A549 (cell line): ENCODE measurements around the gene DNAH5. TPM values are rescaled to one million over a fixed set of nuclear protein-coding genes. Genes with fewer than 3 reads are reported as not detected.

ENCODE experiments used
- ATAC-seq, 2 experiments: fragments of 200-7000 bp in 1 of 2; fragments of >200 bp in 1 of 2; cut with Nextera tagmentation in 1 of 2; cut with Tn5 transposase in 1 of 2; 3 replicates each; pipeline versions ENCODE4 v1.8.0 to v1.9.1; 2018 to 2020; ENCODE audit warnings: mild to moderate bottlenecking in 1 of 2, moderate library complexity in 1 of 2
- CTCF ChIA-PET: fragments of 300-600 bp; sonication (Branson Sonifier 250); formaldehyde crosslinking; extraction: SDS; loops from one replicate; lab custom pipeline; 2021; ENCODE audit warnings: antibody characterized with exemption, inconsistent platforms; lab: Yijun Ruan, JAX
- POLR2A ChIA-PET: fragments of 350-600 bp; formaldehyde crosslinking; extraction: SDS; loops from one replicate; lab custom pipeline; 2021; ENCODE audit warnings: antibody characterized with exemption, inconsistent platforms; lab: Yijun Ruan, JAX
- DNase-seq, 2 experiments: peaks; one replicate each; pipeline versions ENCODE4 v3.0.0 to v3.0.0-alpha.2; 2011 to 2016; ENCODE audit warnings: low read depth in 1 of 2, low spot score in 1 of 2
- FAIRE-seq: peaks from 2 replicates; lab custom pipeline; 2011; peaks lifted over from hg19 to GRCh38; lab: Jason Lieb, UNC
- H3K27ac ChIP-seq, 2 experiments: fragments of >200 bp; sonication (Bioruptor Twin); formaldehyde crosslinking; 3 replicates each; pipeline ENCODE4 v1.5.1; 2016 to 2017
- H3K4me1 ChIP-seq: fragments of >200 bp; sonication (Bioruptor Twin); formaldehyde crosslinking; 3 replicates; pipeline ENCODE4 v1.6.1; 2016
- H3K4me2 ChIP-seq: fragments of >200 bp; sonication (Bioruptor Twin); formaldehyde crosslinking; 3 replicates; pipeline ENCODE4 v1.6.1; 2016
- H3K4me3 ChIP-seq: fragments of >200 bp; sonication (Bioruptor Twin); formaldehyde crosslinking; 3 replicates; pipeline ENCODE4 v1.5.1; 2016
- H3K9me3 ChIP-seq: fragments of >200 bp; sonication (Bioruptor Twin); formaldehyde crosslinking; 3 replicates; pipeline ENCODE4 v1.6.1; 2016
- BHLHE40 ChIP-seq: IDR thresholded peaks from 2 replicates; pipeline ENCODE4 v1.6.1; 2012; ENCODE audit warnings: low read depth, low read length, inconsistent platforms
- CBX2 ChIP-seq: fragments of 200-600 bp; sonication (generic); IDR thresholded peaks from 2 replicates; pipeline ENCODE4 v1.6.1; 2016; ENCODE audit warnings: low read depth, mild to moderate bottlenecking, borderline replicate concordance
- CBX8 ChIP-seq: fragments of 200-600 bp; sonication (generic); IDR thresholded peaks from 2 replicates; pipeline ENCODE4 v1.6.1; 2016
- CHD2 ChIP-seq: fragments of 150-350 bp; IDR thresholded peaks from 2 replicates; pipeline ENCODE4 v1.6.1; 2014; ENCODE audit warnings: low read length; ENCODE audit not compliant: partially characterized antibody
- CHD4 ChIP-seq: fragments of 200-600 bp; sonication (generic); IDR thresholded peaks from 2 replicates; pipeline ENCODE4 v1.6.1; 2016; ENCODE audit warnings: antibody characterized with exemption, mild to moderate bottlenecking, borderline replicate concordance
- EHF ChIP-seq: fragments of 250-450 bp; sonication (Bioruptor Pico); IDR thresholded peaks from 2 replicates; pipeline ENCODE4 v1.5.0; 2020; ENCODE audit warnings: mild to moderate bottlenecking
- FOXS1 ChIP-seq: fragments of 250-450 bp; sonication (Bioruptor Pico); IDR thresholded peaks from 2 replicates; pipeline ENCODE4 v1.5.0; 2020; ENCODE audit warnings: mild to moderate bottlenecking, moderate library complexity
- HDAC2 ChIP-seq: fragments of 200-600 bp; sonication (generic); IDR thresholded peaks from 2 replicates; pipeline ENCODE4 v1.6.1; 2016
- JUNB ChIP-seq: fragments of >200 bp; sonication (Bioruptor Twin); formaldehyde crosslinking; IDR thresholded peaks from 2 replicates; pipeline ENCODE4 v1.6.1; 2016
- KDM5A ChIP-seq: fragments of 200-600 bp; sonication (generic); IDR thresholded peaks from 2 replicates; pipeline ENCODE4 v1.6.1; 2016; ENCODE audit warnings: antibody characterized with exemption, mild to moderate bottlenecking
- MAFK ChIP-seq: fragments of 450-650 bp; IDR thresholded peaks from 2 replicates; pipeline ENCODE4 v1.6.1; 2014; ENCODE audit not compliant: partially characterized antibody
- MYC ChIP-seq: IDR thresholded peaks from 2 replicates; pipeline ENCODE4 v1.6.1; 2012; ENCODE audit warnings: mild to moderate bottlenecking, inconsistent platforms, low read length, improper control_type of control experiment, borderline replicate concordance
- POLR2AphosphoS2 ChIP-seq: conservative IDR thresholded peaks from 2 replicates; pipeline ENCODE4 v1.6.1; 2012; ENCODE audit warnings: low read length, improper control_type of control experiment, inconsistent platforms
- RAD21 ChIP-seq, 2 experiments: fragments of >200 bp in 1 of 2; sonication (Bioruptor Twin) in 1 of 2; formaldehyde crosslinking in 1 of 2; IDR thresholded peaks in 1 of 2; conservative IDR thresholded peaks in 1 of 2; 2 replicates in 1 of 2; 3 replicates in 1 of 2; pipeline ENCODE4 v1.6.1; 2012 to 2018; ENCODE audit warnings: inconsistent platforms in 1 of 2
- RARB ChIP-seq: fragments of 250-450 bp; sonication (Bioruptor Pico); IDR thresholded peaks from 2 replicates; pipeline ENCODE4 v1.8.0; 2021; ENCODE audit warnings: mild to moderate bottlenecking, moderate library complexity
- RCOR1 ChIP-seq: fragments of 150-350 bp; IDR thresholded peaks from 2 replicates; pipeline ENCODE4 v1.6.1; 2014; ENCODE audit warnings: antibody characterized with exemption, low read length, low read depth
- RFX5 ChIP-seq: fragments of 450-650 bp; IDR thresholded peaks from 2 replicates; pipeline ENCODE4 v1.7.1; 2014; ENCODE audit warnings: antibody characterized with exemption, mild to moderate bottlenecking, moderate library complexity
- SMC3 ChIP-seq: fragments of >200 bp; sonication (Bioruptor Twin); formaldehyde crosslinking; IDR thresholded peaks from 3 replicates; pipeline ENCODE4 v1.6.1; 2018; ENCODE audit warnings: inconsistent platforms
- SREBF2 ChIP-seq: fragments of 450-650 bp; IDR thresholded peaks from 2 replicates; pipeline ENCODE4 v1.6.1; 2014; ENCODE audit warnings: mild to moderate bottlenecking, moderate library complexity
- WGBS: methylation state at CpG from one replicate; pipeline ENCODE4 v1.1.6; 2017; ENCODE audit errors: missing lambda C conversion rate; 5-methylcytosine and 5-hydroxymethylcytosine counted together
- polyA plus RNA-seq, 4 experiments: library from polyadenylated mRNA; depleted of rRNA in 3 of 4; stranded (reverse); fragments of >200 nt; fragmentation: RNase III in 1 of 4; extraction: RNeasy Plus Mini Kit Qiagen cat#74134 plus additional on column Dnase treatment in 1 of 4; gene quantifications; 2 replicates in 3 of 4; 3 replicates in 1 of 4; pipeline ENCODE4 v1.2.3, GENCODE V29; 2011 to 2017
- TF ChIP-seq, protein P1 (sequence below): IDR thresholded peaks from 2 replicates; pipeline ENCODE4 v1.6.1; 2012
- TF ChIP-seq, protein P2 (sequence below): fragments of >200 bp; sonication (Bioruptor Twin); formaldehyde crosslinking; IDR thresholded peaks from 3 replicates; pipeline ENCODE4 v1.5.1; 2016
- TF ChIP-seq, protein P3 (sequence below): fragments of 200-600 bp; sonication (generic); IDR thresholded peaks from 2 replicates; pipeline ENCODE4 v1.6.1; 2016; ENCODE audit warnings: antibody characterized with exemption, mild to moderate bottlenecking, moderate library complexity
- TF ChIP-seq, protein P4 (sequence below): fragments of 150-350 bp; IDR thresholded peaks from 2 replicates; pipeline ENCODE4 v1.6.1; 2014; ENCODE audit warnings: low read depth, mild to moderate bottlenecking, low read length

DNAH5 gene
- polyA plus RNA-seq, 2 of the 4 experiments (the other 2 are of a cell fraction): 0.15 to 1.0 TPM

DNA sequence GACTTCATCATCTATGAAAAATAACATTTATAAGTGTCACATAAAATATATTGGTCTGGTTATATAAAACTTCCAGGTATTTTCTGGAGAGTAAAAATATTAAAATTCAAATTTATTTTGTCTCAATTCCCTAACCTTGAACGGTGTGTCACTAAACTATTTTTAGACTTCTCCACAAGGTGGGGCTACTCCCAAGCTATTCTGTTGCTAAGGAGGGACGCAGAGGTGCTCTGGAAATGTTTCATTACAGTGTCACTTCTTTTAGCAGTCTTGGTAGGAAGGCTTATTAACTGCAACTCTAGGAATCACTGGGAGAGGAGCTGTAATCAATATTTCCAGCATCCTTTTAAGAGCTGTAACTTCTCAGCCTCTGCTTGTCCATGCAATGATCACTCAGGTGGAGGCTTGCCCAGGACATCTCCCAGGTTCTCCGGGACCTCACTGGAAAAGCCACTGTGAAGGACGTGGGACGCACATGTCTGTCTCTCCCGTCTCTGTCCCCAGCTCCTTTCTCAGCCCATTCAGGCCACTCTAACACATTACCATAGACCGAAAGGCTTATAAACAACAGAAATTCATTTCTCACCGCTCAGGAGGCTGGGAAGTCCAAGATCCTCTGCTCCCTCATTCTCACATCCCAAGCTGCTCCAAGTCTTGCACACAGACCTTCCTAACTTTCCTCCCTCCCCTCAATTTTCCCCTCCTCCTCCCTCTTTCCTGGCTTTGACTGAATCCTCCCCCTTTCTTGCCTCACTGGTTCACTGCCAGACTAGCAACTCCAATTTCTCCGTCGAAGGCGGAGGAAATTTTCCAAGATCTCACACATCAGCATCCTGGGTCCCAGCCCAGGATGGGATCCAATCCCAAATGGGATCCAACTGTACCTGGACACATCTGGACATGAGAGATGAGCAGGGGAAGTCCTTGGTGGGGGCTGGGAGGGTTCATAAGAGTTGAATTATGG, 32.7 kb upstream of the DNAH5 start:
- ATAC-seq: peak; percentile 87 to 96
- WGBS: 69% methylated on average over 11 of the region's 11 CpGs
- CTCF ChIA-PET: interaction anchor here (0.6 to 2.6 kb wide), 31 partner anchors 10 to 677 kb away, joined by 3 to 37 read pairs (median 3); no protein-coding TSS in a partner anchor
- no peak overlapping the region for H3K4me2 ChIP-seq
- no peak overlapping the region; a peak in 1 of 6 replicates for H3K27ac ChIP-seq
- POLR2A ChIA-PET: no interaction called here
- TF ChIP-seq, protein P1, sequence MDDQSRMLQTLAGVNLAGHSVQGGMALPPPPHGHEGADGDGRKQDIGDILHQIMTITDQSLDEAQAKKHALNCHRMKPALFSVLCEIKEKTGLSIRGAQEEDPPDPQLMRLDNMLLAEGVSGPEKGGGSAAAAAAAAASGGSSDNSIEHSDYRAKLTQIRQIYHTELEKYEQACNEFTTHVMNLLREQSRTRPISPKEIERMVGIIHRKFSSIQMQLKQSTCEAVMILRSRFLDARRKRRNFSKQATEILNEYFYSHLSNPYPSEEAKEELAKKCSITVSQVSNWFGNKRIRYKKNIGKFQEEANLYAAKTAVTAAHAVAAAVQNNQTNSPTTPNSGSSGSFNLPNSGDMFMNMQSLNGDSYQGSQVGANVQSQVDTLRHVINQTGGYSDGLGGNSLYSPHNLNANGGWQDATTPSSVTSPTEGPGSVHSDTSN: no peak
- TF ChIP-seq FOXS1 (no peak), RAD21 (conservative IDR thresholded peaks at IDR 0.05 in 1 of 2, IDR thresholded peaks at IDR 0.05 in 1 of 2) (peak; percentile 84 to 94), SMC3 (peak; percentile 74)
- TF ChIP-seq, protein P2, sequence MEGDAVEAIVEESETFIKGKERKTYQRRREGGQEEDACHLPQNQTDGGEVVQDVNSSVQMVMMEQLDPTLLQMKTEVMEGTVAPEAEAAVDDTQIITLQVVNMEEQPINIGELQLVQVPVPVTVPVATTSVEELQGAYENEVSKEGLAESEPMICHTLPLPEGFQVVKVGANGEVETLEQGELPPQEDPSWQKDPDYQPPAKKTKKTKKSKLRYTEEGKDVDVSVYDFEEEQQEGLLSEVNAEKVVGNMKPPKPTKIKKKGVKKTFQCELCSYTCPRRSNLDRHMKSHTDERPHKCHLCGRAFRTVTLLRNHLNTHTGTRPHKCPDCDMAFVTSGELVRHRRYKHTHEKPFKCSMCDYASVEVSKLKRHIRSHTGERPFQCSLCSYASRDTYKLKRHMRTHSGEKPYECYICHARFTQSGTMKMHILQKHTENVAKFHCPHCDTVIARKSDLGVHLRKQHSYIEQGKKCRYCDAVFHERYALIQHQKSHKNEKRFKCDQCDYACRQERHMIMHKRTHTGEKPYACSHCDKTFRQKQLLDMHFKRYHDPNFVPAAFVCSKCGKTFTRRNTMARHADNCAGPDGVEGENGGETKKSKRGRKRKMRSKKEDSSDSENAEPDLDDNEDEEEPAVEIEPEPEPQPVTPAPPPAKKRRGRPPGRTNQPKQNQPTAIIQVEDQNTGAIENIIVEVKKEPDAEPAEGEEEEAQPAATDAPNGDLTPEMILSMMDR: peak; percentile 81
- peak; percentile 82 for FAIRE-seq
- 0 out of 3 replicates have a peak, but pooled peaks cover 3% of the 10 kb centered on the region for H3K4me1 ChIP-seq
- no peak overlapping the region for H3K4me3 ChIP-seq
- no peaks in the 10 kb centered on the region for H3K9me3 ChIP-seq
- peak; percentile 49 to 79 for DNase-seq

DNA sequence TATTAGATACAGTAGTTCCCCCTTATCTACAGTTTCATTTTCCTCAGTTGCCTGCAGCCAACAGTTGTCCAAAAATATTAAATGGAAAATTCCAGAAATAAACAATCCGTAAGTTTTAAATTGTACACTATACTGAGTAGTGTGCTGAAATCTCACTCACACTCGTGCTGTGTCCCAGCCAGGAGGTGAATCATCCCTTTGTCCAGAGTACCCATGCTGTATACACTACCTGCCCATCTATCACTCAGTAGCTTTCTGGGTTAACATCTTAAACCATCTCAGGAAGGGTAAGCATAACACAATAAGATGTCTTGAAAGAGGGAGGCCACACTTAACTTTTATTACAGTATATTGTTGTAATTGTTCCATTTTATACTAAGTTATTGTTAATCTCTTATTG, 31.7 kb upstream of the DNAH5 start:
- H3K9me3 ChIP-seq: no peaks in the 10 kb centered on the region
- no peak overlapping the region for H3K4me3 ChIP-seq
- ChIA-PET POLR2A (no interaction called here), CTCF (interaction anchor here (0.7 to 2.6 kb wide), 18 partner anchors 11 to 678 kb away, joined by 3 to 37 read pairs (median 4); no protein-coding TSS in a partner anchor)
- no peak for TF ChIP-seq RFX5
- no peak for TF ChIP-seq MAFK
- TF ChIP-seq SMC3: no peak
- TF ChIP-seq, protein P3, sequence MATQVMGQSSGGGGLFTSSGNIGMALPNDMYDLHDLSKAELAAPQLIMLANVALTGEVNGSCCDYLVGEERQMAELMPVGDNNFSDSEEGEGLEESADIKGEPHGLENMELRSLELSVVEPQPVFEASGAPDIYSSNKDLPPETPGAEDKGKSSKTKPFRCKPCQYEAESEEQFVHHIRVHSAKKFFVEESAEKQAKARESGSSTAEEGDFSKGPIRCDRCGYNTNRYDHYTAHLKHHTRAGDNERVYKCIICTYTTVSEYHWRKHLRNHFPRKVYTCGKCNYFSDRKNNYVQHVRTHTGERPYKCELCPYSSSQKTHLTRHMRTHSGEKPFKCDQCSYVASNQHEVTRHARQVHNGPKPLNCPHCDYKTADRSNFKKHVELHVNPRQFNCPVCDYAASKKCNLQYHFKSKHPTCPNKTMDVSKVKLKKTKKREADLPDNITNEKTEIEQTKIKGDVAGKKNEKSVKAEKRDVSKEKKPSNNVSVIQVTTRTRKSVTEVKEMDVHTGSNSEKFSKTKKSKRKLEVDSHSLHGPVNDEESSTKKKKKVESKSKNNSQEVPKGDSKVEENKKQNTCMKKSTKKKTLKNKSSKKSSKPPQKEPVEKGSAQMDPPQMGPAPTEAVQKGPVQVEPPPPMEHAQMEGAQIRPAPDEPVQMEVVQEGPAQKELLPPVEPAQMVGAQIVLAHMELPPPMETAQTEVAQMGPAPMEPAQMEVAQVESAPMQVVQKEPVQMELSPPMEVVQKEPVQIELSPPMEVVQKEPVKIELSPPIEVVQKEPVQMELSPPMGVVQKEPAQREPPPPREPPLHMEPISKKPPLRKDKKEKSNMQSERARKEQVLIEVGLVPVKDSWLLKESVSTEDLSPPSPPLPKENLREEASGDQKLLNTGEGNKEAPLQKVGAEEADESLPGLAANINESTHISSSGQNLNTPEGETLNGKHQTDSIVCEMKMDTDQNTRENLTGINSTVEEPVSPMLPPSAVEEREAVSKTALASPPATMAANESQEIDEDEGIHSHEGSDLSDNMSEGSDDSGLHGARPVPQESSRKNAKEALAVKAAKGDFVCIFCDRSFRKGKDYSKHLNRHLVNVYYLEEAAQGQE: no peak
- no peak for TF ChIP-seq POLR2AphosphoS2
- TF ChIP-seq CBX8: no peak
- TF ChIP-seq JUNB: no peak
- TF ChIP-seq CHD2: no peak
- TF ChIP-seq RCOR1: no peak
- TF ChIP-seq CHD4: no peak
- no peak for TF ChIP-seq MYC
- TF ChIP-seq KDM5A: no peak
- no peak for TF ChIP-seq SREBF2
- TF ChIP-seq CBX2: no peak
- TF ChIP-seq EHF (CRISPR knock-in tag): no peak
- TF ChIP-seq BHLHE40: no peak
- TF ChIP-seq, protein P4, sequence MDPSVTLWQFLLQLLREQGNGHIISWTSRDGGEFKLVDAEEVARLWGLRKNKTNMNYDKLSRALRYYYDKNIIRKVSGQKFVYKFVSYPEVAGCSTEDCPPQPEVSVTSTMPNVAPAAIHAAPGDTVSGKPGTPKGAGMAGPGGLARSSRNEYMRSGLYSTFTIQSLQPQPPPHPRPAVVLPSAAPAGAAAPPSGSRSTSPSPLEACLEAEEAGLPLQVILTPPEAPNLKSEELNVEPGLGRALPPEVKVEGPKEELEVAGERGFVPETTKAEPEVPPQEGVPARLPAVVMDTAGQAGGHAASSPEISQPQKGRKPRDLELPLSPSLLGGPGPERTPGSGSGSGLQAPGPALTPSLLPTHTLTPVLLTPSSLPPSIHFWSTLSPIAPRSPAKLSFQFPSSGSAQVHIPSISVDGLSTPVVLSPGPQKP: no peak
- TF ChIP-seq HDAC2: no peak
- TF ChIP-seq RARB (CRISPR knock-in tag): no peak
- H3K27ac ChIP-seq: no peak overlapping the region
- DNase-seq: no peak
- H3K4me2 ChIP-seq: no peak overlapping the region
- ATAC-seq: no peak
- no peak for FAIRE-seq
- 0 out of 3 replicates have a peak, but pooled peaks cover 3% of the 10 kb centered on the region for H3K4me1 ChIP-seq
- 46% methylated on average over 2 of the region's 2 CpGs for WGBS
